Activated T-helper 1 cell treated with Interleukin-2 at 50 U/mL for 16 hours (primary cell): Measurements from ENCODE around the gene ZNF219.
A peak's percentile ranks its signal among the peaks of the same experiment; 100 is the strongest.

Experiments used
- DNase-seq: peaks from one replicate; pipeline ENCODE4 v3.0.0-alpha.2; 2020; ENCODE audit warnings: low read depth

ZNF219 gene

DNA sequence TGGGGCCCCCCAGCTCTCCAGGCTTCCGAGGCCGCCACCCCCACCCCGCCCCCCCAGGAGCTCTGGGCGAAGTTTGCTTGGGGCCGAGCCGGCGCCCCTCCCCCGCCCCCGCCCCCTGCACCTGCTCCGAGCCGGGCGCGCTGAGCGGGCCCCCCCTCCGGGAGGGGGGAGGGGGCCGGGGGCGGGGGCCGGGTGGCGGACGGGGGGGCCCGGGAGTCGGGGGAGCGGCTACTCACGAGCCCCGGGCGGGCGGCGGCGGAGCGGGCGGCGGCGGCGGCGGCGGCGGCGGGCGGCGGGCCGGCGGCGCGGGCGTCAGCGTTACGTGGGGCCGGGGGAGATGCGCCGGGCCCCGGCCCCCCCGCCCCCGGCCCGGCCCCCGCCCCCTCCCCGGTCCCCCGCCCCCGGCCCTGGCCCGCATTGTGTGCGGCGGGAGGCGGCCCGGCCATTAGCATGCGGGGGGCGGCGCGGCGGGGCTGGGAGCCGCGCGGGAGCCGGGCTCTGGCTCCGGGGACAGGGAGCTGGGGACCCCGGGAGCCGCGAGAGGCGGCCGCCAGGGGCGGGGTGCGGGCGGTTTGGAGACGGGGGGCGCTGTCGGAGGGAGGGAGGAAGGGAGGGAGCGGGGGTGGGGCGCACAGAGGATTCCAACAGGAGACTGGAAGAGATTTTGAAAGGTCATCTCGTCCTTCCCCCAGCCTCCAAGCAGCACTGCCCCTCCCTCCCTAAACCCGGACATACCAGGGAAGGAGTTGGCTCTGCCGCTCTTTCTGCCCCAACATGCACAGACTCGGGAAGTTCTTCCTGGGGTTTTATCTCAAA, at the start of gene ZNF219:
Gene ZNF219 (minus strand): TSS at position 580 of the 816 bp plus-strand sequence. CDS start 5,064 bp downstream, outside the sequence.
- DNase-seq: peak; percentile 27

DNA sequence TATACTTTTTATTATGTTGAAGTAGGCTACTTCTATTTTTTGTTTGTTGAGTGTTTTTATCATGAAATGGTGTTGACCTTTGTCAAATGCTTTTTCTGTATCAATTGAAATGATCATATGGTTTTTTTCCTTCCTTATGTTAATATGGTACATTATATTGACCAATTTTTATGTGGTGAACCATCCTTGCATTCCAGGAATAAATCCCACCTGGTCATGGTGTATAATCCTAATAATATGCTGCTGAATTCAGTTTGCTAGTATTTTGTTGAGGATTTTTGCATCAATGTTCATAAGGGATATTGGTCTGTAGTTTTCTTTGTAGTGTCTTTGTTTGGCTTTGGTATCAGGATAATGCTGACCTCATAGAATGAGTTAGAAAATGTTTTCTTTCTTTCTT, 47.0 kb upstream of the ZNF219 start:
- no peak for DNase-seq

DNA sequence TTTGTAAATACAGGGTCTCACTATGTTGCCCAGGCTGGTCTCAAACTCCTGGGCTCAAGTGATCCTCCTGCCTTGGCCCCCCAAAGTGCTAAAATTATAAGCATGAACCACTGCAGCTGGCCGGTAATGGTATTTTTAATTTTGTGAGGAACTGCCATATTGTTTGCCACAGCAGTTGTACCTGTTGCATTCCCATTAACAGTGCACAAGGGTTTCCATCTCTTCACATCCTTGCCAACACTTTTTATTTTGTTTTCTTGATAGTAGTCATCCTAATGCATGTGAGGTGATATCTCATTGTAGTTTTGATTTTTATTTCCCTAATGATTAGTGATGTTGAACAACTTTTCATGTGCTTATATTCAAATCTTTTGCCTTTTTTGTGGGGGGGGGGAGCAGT, 43.9 kb upstream of the ZNF219 start:
- no peak for DNase-seq

DNA sequence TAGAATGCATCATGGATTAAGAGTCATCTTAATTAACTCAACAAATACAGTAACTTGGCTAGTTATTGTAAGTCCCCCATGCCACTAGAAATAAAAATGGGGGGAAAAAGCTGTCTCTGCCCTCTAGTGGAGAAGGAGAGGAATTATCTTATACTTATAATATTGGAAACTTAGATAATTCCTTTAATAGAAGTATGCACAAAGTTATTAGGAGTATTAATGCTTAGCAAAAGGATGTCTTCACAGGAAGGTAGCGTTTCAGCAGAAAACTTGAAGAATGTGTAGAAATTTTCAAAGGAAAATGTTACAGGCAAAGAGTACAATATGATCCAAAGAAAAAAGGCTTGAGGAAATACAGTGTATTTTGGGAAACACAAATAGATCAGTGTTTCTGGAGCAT, 37.6 kb upstream of the ZNF219 start:
- DNase-seq: no peak

DNA sequence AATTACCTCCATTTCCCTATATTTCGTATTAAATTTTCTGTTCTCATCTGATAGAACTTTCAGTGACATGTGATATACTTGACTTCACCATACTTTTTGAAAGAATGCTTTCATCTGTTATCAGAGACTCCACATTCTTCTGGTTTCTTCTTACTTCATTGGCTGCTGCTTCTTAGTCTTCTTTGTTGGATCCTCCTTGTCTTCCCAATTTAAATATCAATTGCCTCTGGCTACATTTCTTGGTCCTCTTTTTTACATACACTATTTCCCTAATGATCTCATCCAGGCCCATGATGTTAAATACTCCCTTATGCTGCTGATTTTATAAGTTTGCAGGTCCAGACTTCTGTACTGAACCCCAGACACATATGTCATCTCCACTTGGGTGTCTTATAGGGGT, 35.4 kb upstream of the ZNF219 start:
- no peak for DNase-seq

DNA sequence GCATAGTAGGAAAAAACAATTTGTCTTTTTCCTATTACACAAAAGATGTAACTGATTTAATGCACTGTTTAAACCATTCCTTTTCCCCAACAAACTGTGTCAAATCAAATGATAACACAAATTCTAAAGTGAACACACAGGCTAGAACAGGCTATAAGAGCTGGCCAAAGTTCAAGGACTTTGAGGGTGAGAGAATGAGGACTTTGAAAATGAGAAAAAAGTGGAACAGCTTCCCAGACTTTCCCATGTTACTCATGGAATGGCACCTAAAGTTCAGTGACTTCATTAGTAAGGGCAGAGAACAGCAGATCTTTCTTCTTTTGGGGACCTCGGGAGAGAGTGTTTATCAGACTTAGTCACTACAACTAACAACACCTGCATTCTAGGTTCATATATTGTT, 25.0 kb upstream of the ZNF219 start:
- no peak for DNase-seq

DNA sequence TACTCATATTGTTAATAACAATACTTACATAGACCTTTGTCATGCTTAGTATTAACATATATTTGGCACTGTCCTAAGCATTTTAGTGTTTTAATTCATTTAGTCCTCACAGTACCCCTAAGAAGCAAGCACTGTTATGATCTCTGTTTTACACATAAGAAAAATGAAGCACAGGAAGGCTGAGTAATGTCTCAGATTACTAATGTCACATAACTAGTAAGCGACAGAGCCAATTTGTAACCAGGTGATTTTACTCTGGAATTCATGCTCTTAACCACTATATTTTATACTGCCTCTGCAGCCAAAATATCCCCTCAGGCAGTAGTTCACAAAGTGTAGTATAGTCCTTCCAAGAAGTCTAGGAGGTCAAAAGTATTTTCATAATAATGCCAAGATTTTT, 22.7 kb upstream of the ZNF219 start:
- no peak for DNase-seq

DNA sequence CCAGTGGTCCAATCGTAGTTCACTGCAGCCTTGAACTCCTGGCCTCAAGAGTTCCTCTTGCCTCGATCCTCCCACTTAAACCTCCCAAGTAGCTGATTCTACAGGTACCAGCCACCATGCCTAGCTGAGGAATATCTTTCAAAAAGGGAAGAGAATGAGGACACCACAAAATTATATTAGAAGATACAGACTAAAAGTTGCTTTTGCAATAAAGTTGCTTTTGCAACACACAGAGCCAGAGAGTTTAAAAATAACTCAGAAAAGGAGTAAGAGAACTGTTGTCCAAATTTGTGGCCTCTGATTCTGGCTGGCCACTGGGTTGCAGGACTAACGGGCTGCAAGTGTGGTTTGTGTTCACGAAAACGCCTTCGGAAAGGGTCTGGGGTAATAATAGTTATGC, 22.2 kb upstream of the ZNF219 start:
- no peak for DNase-seq

DNA sequence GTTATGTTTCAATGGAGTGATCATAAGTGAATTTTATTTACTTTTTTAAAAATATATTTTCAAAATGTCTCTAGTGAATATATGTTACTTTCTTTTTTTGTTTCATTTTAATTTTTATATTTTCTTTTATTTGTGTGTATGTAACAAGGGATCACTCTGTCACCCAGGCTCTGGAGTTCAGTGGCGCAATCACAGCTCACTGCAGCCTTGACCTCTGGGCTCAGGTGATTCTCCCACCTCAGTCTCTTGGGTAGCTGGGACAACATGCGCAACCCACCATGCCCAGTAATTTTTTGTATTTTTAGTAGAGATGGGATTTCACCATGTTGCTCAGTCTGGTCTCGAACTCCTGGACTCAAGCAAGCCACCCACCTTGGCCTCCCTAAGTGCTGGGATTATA, 20.5 kb upstream of the ZNF219 start:
- no peak for DNase-seq

DNA sequence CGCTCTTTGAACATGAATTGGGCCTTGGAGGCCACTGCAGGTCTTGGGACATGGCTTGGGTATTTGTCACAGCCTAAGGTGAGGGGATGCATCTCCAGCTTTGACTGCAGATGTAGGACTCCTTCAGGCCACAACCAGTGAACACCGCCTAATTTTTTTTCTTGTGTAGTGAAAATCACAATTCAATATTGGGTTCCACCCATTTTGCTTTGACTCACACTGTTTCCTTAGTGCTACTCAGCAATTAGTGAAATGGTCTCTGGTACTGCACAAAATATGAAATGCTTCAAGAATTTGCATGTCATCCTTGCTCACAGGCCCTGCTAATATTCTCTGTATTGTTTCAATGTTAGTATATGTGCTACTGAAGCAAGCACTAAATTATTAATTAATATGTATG, 14.9 kb upstream of the ZNF219 start:
- no peak for DNase-seq

DNA sequence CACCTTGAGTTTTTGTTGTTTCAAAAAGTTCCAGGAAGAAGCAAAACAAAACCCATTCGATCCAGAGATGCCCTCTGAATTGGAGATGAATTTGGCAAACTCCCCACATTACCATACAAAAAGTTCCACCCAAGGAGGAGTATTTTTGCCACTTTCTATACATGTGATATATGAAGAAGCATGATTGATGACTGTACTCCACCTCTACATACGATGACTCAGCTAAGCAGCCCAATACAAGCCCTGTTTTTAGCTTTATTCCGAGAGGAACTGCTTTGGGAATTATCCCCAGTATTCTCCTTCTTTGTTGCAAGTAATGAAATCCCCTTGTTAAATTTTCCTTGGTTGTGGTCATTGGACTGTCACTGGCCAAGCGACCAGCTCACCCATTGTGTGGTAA, 13.8 kb upstream of the ZNF219 start:
- no peak for DNase-seq

DNA sequence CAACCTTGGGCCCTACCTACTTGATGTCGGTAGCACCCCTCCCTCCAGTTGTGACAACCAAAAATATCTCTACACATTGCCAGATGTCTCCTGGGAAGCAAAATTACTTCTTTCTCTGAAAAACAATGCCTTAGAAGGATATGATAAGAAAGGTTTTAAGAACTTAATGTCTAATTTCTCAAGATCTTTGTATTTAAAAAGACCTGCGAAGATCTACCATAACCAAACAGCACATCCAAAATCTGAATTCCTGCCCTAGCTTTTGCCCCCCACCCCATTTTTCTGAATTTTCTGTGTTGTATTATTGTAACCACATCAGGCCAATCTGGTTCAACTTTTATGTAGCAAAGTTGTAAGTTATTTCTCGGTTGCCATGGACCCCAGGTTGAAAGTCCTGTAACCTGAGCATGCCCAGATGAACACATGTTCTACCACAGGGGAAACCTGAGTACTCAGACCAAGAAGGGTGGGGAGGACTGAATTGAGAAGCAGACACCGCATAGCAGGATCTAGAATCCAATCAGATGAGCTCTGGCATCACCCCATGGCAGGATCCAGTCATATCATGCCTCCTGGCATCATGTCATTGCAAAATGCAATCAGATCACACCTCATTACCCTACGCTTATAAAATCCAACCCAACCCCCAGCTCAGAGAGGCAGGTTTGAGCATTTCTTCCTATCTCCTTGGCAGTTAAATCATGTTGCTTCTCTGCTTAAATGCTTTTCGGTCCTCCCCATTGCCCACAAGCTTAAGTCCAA, 11.1 kb upstream of the ZNF219 start:
- DNase-seq: no peak

DNA sequence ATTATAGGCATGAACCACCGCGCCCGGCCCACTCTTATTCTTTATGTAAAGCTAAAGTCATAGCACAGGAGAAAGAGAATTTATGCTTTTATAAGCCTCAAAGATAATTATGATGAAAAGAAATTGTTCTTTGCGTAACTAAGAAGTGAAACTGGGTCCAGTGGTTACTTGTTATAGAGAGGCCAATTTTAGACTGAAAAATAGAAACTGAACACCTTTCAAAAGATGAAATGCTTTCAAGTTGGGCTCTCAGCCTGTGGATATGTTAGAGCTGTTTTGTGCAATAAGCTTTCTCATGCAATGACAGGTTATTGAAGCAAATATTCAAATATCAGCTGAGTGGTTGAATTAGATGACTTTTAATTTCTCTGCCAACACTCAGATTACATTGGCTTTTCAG, 10.3 kb upstream of the ZNF219 start:
- DNase-seq: no peak

DNA sequence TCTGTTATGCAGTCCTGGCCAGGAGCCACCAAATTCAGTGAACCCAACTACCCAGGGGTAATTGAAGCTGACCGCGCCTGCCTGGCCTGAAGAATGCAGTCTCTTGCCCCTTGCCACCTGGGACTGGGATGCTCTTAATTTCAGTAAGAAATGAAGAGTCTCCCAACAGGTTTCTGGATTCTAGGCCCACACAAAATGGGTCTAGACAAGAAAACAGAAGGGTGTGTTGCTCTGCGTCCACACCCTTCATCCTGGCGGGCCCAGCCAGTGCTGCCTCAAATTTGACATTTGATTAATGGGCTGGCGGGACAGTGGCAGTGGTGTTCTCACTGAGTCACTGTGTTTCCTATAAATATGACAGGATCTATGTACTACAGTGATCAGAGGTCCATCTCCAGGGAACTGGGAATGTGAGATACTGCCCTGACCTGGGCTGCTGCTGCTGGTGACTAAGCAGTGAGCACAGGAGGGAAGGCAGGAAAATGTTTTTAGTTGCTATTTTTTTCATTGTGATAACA, 8.9 kb upstream of the ZNF219 start:
- DNase-seq: no peak

DNA sequence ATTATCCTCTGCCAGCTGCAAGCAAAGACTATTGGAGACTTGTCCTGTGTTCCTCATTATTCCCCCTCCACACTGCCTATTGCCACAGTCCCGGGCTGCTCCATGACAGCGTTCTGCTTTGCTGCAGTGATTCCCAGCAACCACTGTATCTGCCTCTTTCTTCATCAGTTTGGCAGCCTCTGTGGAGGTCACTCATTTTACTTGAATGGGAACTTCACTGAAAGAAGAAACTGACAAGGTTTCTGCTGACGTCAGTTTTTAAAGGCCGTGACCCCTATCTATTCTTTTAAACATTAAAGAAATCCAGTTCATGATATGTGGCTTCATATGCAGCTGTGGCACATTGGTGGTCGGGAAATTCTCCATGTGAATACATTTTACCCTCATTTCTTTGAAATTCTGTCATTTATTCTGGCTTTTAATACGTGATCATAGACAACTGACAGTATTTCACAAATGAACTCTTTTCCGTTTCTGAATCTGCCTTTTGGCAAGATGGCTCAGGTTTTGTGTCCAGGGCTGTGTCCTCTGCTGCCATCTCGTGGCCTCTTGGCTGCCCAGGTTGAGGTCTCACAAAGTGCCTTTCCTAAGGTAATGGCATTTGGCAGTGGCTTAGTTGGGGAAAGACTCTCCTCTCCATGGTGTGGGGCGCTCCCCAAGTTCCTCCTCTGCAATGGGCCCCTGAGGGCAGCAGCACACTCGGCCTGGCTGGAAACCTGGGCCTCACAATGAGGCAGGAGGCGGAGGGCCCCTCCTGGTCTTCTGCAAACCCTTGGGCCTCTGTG, 8.2 kb upstream of the ZNF219 start:
- peak; percentile 61 for DNase-seq

DNA sequence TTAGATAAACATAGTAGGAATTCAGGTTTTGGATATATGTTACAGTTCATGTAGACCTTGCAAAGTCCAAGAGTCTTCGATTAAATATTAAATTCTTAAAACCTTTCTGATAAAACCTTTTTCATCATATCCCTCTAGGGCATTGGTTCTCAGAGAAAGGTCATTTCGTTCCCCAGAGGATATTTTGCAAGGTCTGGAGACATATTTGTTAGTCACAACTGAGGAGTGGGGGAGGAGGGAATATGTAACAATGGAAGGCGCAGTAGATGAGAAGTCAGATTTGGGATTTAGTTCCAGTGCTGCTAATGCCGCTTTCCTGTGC, 7.7 kb upstream of the ZNF219 start:
- no peak for DNase-seq

DNA sequence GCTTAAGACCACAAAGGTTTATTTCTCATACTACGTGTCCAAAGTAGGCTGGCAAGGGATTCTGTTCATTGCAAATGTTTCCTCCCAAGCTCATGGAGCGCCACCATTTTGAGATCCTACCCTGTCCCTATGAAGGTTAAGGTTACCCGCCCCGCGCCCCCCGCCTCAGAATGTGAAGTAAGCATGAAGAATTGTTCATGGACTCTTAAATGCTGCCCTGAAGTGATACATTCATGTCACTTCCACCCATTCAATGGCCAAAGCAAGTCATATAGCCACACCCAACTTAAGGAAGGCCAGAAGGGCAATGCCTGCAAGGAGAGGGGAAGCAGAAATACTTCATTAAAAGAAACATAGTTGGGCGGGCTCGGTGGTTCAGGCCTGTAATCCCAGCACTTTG, 6.6 kb upstream of the ZNF219 start:
- no peak for DNase-seq

DNA sequence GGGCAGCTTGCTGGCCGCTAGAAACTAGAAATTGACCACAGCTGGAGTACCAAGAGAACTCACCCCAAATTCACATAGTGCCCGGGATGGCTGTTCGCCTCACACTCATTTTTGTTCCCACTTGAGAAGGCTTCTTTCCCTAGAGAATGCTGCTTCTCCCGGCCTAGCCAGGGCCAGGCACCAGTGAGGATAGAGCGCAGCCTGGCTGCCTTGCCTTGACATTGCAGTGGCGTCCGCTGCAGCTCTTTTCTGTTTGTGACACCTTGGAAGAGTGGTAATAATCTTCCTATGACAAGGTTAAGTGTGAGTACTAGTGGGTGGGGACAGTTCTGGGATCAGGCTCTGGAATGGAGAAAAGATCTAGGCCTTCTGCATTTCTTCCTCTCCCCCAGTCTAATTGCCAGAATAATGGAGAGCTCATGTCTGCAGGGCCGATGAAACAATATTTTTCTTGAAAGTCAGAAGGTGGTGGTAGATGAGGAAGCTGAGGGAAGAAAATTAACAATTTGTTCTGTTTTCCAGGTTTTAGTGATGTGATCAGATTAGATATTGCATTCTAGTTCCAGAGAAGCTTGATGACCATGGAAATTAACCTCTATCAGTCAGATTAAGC, 6.1 kb upstream of the ZNF219 start:
- DNase-seq: peak; percentile 43

DNA sequence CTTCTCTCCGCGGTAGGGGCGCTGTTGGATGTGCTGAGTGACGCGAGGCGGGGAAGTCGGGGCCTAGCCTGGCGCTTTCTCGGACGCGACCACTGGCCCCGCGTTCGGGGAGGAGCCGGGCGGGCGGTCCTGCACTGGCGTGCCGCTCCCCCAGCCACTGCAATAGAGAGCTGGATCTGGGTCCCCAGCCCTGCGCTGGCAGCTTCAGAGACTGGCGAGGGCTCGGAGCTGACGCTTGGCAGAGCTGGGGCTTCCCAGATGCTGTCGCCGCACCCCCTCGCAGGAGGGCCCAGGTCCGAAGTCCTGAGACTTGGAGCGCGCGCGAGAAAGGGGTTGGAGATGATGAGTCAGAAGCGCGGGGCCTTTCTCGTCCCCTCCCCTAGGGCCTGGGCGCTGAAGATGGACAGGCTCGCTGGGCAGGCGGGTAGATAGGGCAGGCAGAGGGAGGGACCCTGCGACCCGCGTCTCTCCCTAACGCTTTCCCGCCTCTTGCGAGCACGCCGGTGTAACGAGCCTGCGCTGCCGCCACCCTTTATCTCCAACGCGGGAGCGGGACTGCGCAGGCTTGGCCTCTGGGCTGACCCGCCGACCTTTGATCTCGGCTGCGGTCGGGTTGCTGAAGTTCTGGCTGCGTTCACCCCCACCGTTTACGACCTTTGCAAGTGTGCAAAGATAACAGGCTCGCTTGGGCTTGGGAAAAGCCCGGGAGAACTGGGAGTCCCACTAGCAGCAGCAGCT, 5.4 kb upstream of the ZNF219 start:
- DNase-seq: peak; percentile 83

DNA sequence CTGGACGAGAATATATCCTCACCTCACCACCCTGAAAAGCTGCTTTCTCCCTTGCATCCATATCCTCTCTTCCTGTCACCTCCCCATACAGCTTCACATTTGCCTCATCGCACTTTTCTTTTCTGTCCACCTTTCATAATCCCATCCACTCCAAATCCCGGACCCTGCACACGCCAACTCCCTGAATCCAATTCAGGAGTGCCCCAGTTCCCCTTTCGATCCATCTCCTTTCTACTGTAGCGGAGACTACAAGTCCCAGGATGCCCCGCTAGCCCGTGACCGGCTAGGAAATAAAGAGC, 4.9 kb upstream of the ZNF219 start:
- DNase-seq: no peak

DNA sequence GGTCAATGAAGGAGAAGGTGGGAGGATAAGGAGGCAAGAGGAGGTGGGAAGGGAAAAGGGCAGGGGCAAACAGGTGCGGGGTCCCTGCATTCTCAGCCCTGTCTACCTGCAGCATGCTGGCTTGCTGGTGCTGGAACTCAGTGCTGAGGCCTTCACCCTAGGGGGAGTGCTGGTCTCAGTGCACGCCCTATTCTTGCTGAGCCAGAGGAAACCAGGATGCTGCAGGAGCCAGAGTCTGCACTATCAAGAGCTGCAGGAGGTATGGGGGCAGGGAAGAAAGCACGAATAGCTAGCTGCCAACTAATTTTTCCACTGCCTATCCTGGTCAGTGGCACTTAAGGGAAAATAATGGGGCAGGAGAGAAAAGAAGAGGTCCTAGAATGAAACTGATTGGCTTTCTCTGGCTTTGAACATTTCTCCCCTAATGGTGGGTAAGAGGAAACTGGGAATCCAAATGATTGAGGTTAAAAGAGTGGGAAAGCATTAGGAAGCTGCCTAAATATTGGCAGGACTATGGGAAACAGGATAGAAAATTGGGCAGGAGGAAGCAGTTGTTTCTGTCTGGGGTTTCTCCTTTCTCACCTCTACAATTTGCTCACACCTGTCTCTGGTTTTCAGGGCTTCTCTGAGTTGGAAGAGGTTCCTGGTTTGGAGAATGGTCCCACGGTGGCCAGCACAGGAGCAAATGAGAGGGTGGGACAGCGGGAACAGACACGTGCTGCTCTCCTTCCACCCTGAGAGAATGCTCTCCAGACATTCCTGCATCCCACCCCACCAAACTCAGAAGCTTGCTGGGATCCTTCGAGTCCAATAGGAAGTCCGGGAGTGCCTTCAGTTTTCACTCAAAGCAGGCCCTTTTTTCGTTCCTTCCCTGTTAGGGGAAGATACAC, 4.3 kb upstream of the ZNF219 start:
- DNase-seq: no peak
